Activated naive CD4-positive, alpha-beta T cell (primary cell): Measurements from ENCODE around the gene HIKESHI.

Experiments used
- DNase-seq, 4 experiments: peaks; one replicate each; lab custom pipeline; 2025; lab: John Stamatoyannopoulos, UW

The HIKESHI gene

DNA sequence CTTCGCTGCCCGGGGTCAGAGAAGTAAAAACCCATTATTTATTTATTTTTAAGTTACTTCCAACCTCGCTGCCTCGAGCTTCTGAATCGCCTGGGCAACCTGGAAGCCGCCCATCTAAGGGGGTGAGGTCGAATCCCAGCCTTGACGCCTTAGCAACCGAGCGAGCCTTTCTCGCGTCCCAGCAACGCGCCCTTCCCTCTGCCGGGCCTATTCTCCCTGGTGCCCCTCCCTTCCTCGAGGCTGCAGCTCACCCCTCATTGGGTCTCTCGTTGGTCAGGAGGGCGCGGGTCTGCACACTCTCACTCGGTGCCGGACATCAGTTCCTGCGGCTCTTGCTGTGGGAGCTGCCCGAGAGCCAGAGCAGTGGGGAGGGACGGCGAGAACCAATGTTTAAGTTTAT is 72.5 kb downstream of the HIKESHI start, which contains the start of gene CCDC81:
Gene CCDC81 (plus strand): TSS at position 302 of the 400 bp plus-strand sequence. CDS start 277 bp downstream, outside the sequence.
- no peak for DNase-seq

DNA sequence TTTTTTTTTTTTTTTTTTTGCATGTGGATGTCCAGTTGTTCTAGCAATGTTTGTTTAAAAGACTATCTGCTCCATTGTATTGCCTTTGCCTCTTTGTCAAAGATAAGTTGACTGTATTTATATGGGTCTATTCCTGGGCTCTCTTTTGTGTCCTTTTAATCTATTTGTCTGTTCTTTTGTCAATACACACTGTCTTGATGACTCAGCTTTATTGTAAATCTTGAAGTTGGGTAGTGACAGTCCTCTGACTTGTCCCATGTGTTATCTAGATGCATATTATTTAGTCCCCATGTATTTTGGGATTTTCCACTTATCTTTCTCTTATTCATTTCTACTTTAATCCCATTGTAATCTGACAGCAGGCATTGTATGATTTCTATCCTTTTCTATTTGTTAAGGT is 75.9 kb downstream of the HIKESHI start:
- no peak for DNase-seq

DNA sequence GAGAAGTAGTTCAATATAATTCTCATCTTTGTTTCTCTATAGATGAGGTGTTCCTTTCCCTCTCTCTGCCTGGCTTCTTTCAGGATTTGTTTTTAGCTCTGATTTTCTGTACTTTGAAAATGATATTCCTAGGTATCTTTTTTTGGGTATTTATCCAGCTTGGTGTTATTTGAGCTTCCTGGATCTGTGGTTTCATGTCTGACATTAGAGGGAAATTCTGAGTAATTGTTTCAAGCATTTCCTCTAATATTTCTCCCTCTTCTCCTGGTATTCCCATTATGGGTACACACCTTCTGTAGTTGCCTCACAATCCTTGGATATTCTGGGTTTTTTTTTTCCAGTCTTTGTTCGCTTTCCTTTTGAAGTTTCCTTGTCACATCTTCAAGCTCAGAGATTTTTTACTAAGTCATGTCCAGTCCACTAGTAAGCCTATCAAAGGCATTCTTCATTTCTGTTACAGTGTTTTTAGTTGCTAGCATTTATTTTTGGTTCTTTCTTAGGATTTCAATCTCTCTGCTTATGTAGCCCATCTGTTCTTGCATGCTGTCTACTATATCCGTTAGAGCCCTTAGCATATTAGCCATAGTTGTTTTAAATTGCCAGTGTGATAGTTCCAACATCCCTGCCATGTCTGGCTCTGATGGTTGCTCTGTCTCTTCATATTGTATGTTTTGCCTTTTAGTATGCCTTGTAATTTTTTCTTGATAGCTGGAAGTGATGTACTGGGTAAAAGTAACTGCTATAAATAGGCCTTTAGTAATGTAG is 78.4 kb downstream of the HIKESHI start:
- no peak for DNase-seq

DNA sequence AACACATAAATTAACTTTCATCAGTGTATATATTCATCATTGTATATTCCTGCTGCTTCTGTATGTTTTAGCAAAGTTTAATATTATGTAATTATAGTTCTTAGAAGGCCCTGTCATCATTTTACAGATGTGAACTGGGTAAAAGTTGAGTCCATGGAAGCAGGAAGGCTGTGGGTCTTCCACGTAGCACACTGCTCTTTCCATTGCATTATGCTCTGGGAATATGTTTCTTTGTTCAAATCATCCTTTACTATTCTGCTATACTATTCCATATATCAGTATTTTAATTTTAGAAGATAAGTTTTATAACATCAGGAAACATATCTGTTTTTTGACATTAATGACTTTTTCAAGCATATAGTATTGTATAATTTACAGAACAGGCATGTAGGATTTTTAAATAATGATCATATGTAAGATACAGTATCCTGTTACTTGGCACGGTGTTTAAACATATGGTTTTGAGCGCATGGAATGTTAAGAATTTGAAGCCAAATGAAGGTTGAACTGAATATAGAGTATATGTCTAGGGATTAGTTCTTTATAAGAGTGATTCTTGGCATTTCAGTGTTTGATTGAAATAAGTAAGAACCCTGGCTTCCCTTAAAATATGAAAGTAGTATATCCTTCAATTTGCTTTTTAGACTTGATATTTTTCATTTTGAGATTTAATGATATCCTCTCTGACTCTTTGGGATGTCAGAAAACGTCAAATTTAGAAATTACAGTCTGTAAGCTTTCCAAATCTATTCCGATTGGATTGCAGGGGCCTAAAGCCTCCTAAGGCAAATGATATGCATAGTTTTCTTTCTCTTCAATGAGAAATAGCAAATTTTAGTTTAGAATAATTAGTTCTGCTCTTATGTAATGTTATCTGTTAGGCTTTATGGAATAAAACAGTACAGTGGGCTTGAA is 81.3 kb downstream of the HIKESHI start:
- DNase-seq = no peak

DNA sequence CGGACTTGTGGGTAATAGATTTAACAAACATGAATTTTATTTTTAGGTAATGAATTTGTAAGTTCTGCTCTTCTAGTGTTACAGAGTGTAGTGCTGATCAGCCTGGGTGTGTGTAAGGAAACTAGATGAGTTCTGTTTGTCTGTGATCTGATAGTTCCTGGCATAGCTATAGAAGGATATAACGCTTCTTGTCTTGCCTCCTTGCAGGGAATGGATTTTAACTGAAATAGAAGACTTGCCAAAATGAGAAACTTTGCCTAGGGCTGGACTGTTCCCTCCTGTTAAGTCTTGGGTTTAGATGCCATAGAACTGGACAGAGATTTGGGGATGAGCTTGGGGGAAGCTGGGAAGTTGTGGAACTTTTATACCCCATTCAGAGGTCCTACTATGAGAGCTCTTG is 84.2 kb downstream of the HIKESHI start:
- DNase-seq = no peak

DNA sequence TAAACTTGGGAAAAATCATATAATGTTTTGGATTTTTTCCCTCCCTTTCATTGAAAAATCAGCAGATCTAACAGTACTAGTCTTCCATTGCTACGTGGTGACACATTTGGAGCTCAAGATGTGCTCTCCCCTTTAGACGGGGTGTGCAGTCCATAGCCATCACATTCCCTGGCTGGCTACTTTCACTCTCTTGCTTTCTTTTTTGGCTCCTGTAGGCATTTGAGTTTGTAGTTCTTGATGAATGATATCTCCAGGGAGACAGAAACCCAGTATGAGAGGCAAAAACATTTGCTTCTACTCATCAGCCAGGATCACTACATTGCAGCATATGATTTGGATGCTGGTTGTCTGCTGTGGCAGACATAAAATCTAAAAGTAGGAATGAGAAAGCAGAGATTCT is 84.7 kb downstream of the HIKESHI start:
- no peak for DNase-seq

DNA sequence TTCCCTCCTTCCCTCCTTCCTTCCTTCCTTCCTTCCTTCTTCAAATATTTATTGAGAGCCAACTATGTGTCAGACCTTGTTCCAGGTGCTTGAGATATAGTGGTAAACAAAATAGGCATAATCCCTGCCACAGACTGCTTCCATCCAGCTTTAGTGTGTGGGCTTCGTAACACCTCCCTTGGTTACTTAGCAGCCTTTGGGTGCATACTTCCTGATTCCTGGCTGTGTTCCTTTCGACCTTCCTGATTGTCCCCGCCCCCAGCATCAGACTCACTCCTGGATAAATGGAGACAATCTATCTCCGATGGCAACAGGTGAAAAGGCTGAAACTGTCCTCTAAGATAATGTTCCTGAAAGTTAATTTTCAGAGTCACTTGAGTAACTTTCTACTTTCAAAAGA is 86.2 kb downstream of the HIKESHI start:
- no peak for DNase-seq

DNA sequence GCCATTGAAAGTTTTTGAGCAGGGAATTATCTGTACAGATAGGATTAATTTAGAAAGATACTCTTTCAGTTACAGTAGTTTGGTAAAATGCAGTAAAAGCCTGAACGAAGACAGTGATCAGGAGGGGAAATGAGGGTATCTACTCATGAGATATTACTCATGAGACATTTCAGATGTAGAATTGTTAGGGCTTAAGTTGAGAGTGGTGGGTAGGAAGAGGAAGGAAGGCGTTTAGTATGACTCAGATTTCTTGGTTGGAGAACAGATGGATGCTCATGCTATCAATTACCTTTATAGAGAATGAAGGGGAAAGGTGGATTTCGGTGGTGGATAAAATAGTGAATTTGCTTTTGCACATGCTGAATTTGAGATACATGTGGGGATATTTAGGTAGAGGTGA is 88.4 kb downstream of the HIKESHI start:
- no peak for DNase-seq

DNA sequence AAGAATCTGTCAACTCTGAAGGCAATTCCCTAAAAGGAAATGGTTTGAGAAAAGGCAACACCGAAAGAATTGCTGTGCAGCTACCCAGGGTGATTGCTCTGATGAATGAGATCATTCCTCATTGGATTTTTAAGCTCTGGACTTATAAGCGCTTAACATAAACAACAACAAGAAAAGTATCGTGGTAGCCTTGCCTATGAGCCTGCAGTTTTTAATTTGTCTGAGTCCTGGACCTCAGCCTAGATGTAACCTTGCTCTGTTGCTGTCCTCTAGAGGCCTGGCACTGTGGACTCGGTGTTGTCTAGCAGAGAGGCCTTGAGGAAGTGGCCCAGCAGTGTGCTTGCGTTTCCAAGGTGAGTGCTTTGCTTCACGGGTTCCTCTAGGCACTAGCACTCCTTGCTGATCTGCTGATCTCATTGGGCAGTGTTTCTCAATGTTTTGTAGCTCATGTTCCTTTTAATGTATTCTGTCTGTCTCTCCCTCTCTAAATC is 93.1 kb downstream of the HIKESHI start:
- DNase-seq = no peak
